Smooth muscle cell (in vitro differentiated cells): ENCODE results near the gene WASF2. TPM values are rescaled to one million over a fixed set of nuclear protein-coding genes. Genes with fewer than 3 reads are reported as not detected.
"Not testable (repeated sequence)": the region's sequence is repeated elsewhere in the genome, so short reads cannot be mapped to it uniquely, and the experiment has no call there.

Experiments
- DNase-seq: peaks from one replicate; lab custom pipeline; 2025; ENCODE audit not compliant: unreplicated experiment; lab: John Stamatoyannopoulos, UW
- H2AFZ ChIP-seq: fragments of 200-600 bp; sonication (generic); 2 replicates; pipeline ENCODE4 v1.6.0; 2016; ENCODE audit warnings: antibody characterized with exemption, low read depth, mild to moderate bottlenecking
- H3F3A ChIP-seq: fragments of 200-600 bp; sonication (generic); 2 replicates; pipeline ENCODE4 v1.6.0; 2017; ENCODE audit warnings: antibody characterized with exemption, low read depth
- H3K27ac ChIP-seq: fragments of 200-600 bp; sonication (generic); 2 replicates; pipeline ENCODE4 v1.5.1; 2016; ENCODE audit warnings: low read depth, mild to moderate bottlenecking
- H3K27me3 ChIP-seq: fragments of 200-600 bp; sonication (generic); 2 replicates; pipeline ENCODE4 v1.6.1; 2016; ENCODE audit warnings: low read depth, mild to moderate bottlenecking
- H3K36me3 ChIP-seq: fragments of 200-600 bp; sonication (generic); 2 replicates; pipeline ENCODE4 v1.5.1; 2016; ENCODE audit warnings: low read depth
- H3K4me1 ChIP-seq: fragments of 200-600 bp; sonication (generic); 2 replicates; pipeline ENCODE4 v1.5.1; 2016; ENCODE audit warnings: low read depth
- H3K4me2 ChIP-seq: fragments of 200-600 bp; sonication (generic); 2 replicates; pipeline ENCODE4 v1.6.0; 2016; ENCODE audit warnings: mild to moderate bottlenecking
- H3K4me3 ChIP-seq: fragments of 200-600 bp; sonication (generic); 2 replicates; pipeline ENCODE4 v1.5.1; 2016; ENCODE audit warnings: mild to moderate bottlenecking
- H3K79me2 ChIP-seq: fragments of 200-600 bp; sonication (generic); 2 replicates; pipeline ENCODE4 v1.6.0; 2016; ENCODE audit warnings: low read depth, mild to moderate bottlenecking
- H3K9ac ChIP-seq: fragments of 200-600 bp; sonication (generic); 2 replicates; pipeline ENCODE4 v1.6.0; 2016; ENCODE audit warnings: low read depth
- H3K9me3 ChIP-seq: fragments of 200-600 bp; sonication (generic); replicated peaks from 2 replicates; pipeline ENCODE4 v1.5.1; 2016; ENCODE audit warnings: low read depth
- H4K20me1 ChIP-seq: fragments of 200-600 bp; sonication (generic); 2 replicates; pipeline ENCODE4 v1.6.0; 2016; ENCODE audit warnings: low read depth
- WGBS: methylation state at CpG from one replicate; pipeline ENCODE4 v1.1.7; 2016; ENCODE audit warnings: low lambda C conversion rate; 5-methylcytosine and 5-hydroxymethylcytosine counted together
- polyA plus RNA-seq: library from polyadenylated mRNA; unstranded; fragments of >200 nt; fragmentation: Nextera tagmentation; extraction: Ambion mirVana; gene quantifications from 2 replicates; pipeline ENCODE4 v1.2.1, GENCODE V29; 2016
- total RNA-seq: library from RNA; depleted of rRNA; stranded (reverse); fragments of >200 nt; gene quantifications from 2 replicates; pipeline ENCODE4 v1.2.3, GENCODE V29; 2014
- TF ChIP-seq, protein P1 (sequence below): fragments of 200-600 bp; sonication (generic); IDR thresholded peaks from 2 replicates; pipeline ENCODE4 v1.5.1; 2017; ENCODE audit warnings: borderline replicate concordance, mild to moderate bottlenecking, antibody characterized with exemption; ENCODE audit not compliant: insufficient read depth, poor library complexity, severe bottlenecking

Gene WASF2
- total and polyA plus RNA-seq, 2 experiments from 2014 or later = 34.3 to 46.1 TPM

DNA sequence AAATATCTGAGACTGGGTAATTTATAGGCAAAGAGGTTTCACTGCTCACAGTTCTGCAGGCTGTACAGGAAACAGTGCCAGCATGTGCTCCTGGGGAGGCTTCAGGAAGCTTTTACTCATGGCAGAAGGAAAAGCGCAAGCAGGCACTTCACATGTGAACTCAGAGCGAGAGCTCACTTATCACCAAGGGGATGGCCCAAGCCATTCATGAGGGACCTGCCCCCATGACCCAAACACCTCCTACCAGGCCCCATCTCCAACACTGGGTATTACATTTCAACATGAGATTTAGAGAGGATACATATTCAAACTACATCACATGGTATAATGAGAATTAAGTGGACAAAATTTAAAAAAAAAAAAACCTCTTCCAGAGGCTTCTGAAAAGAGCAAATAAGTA, 13.7 kb downstream of the WASF2 start:
- no peak overlapping the region for H3K4me3 ChIP-seq
- no peak overlapping the region for H3K9ac ChIP-seq
- no peaks in the 10 kb centered on the region for H3K36me3 ChIP-seq
- no peak for DNase-seq
- H3K27ac ChIP-seq = no peak overlapping the region
- no peaks in the 10 kb centered on the region for H3F3A ChIP-seq
- H4K20me1 ChIP-seq = peaks cover 97% of the 10 kb centered on the region
- WGBS = 88% methylated on average over 2 of the region's 2 CpGs
- H3K79me2 ChIP-seq = peaks cover 96% of the 10 kb centered on the region
- H3K4me2 ChIP-seq = no peak overlapping the region
- TF ChIP-seq, protein P1, sequence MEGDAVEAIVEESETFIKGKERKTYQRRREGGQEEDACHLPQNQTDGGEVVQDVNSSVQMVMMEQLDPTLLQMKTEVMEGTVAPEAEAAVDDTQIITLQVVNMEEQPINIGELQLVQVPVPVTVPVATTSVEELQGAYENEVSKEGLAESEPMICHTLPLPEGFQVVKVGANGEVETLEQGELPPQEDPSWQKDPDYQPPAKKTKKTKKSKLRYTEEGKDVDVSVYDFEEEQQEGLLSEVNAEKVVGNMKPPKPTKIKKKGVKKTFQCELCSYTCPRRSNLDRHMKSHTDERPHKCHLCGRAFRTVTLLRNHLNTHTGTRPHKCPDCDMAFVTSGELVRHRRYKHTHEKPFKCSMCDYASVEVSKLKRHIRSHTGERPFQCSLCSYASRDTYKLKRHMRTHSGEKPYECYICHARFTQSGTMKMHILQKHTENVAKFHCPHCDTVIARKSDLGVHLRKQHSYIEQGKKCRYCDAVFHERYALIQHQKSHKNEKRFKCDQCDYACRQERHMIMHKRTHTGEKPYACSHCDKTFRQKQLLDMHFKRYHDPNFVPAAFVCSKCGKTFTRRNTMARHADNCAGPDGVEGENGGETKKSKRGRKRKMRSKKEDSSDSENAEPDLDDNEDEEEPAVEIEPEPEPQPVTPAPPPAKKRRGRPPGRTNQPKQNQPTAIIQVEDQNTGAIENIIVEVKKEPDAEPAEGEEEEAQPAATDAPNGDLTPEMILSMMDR = no peak
- no peak overlapping the region for H2AFZ ChIP-seq
- no peaks in the 10 kb centered on the region for H3K4me1 ChIP-seq
- no peaks in the 10 kb centered on the region for H3K9me3 ChIP-seq
- no peaks in the 10 kb centered on the region for H3K27me3 ChIP-seq

DNA sequence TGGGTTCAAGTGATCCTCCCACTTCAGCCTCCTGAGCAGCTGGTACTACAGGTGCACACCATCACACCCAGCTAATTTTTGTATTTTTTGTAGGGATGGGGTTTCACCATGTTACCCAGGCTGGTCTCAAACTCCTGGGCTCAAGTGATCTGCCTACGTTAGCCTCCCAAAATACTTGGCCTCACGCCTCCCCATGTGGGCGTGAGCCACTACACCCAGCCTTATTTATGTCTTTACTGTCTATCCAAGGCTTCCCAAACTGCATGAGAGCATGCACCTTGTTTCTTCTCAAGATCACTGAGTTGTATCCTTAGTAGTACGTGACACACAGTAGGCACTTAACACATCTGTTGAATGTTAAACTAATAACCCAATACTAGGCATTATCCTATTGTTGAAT, 14.2 kb downstream of the WASF2 start:
- Histone ChIP-seq H3F3A (no peaks in the 10 kb centered on the region), H3K4me1 (no peaks in the 10 kb centered on the region), H3K9me3 (no peaks in the 10 kb centered on the region), H3K4me2 (no peak overlapping the region), H4K20me1 (peaks cover 95% of the 10 kb centered on the region), H2AFZ (no peak overlapping the region), H3K27ac (no peak overlapping the region), H3K4me3 (no peak overlapping the region), H3K36me3 (no peaks in the 10 kb centered on the region), H3K79me2 (peaks cover 93% of the 10 kb centered on the region), H3K9ac (no peak overlapping the region), H3K27me3 (no peaks in the 10 kb centered on the region)
- TF ChIP-seq, protein P1 = no peak
- WGBS = 97% methylated on average over 4 of the region's 4 CpGs
- no peak for DNase-seq

GRCh38 chr1:27473755-27474154, 16.2 kb downstream of the WASF2 start:
- Histone ChIP-seq H3K4me2 (no peak overlapping the region), H3K27me3 (no peaks in the 10 kb centered on the region), H3K4me3 (no peak overlapping the region), H4K20me1 (peaks cover 95% of the 10 kb centered on the region), H3K9ac (no peak overlapping the region), H3K79me2 (peaks cover 93% of the 10 kb centered on the region), H3K9me3 (no peaks in the 10 kb centered on the region), H3K4me1 (no peaks in the 10 kb centered on the region), H3K36me3 (no peaks in the 10 kb centered on the region), H3F3A (no peaks in the 10 kb centered on the region), H2AFZ (no peak overlapping the region), H3K27ac (no peak overlapping the region)
- TF ChIP-seq, protein P1 = no peak
- no peak for DNase-seq
- 89% methylated on average over 7 of the region's 7 CpGs for WGBS

- not testable (repeated sequence) for H3K4me3 ChIP-seq, H3K4me2 ChIP-seq, H3K27me3 ChIP-seq, DNase-seq, H3K9ac ChIP-seq, H3K9me3 ChIP-seq, H3K36me3 ChIP-seq, H3K27ac ChIP-seq, H3K4me1 ChIP-seq, H3F3A ChIP-seq, H2AFZ ChIP-seq
- WGBS = 89% methylated on average over 7 of the region's 7 CpGs
- peaks cover 96% of the 10 kb centered on the region for H3K79me2 ChIP-seq
- peaks cover 99% of the 10 kb centered on the region for H4K20me1 ChIP-seq
Observed at GRCh38 chr1:27472098-27472497, 17.9 kb downstream of the WASF2 start.
